ENCODE data around the gene ZDHHC16. TPM values are rescaled to one million over a fixed set of nuclear protein-coding genes. Genes with fewer than 3 reads are reported as not detected.
A peak's percentile ranks its signal among the peaks of the same experiment; 100 is the strongest.

ZDHHC16 gene
- total and polyA plus RNA-seq, 2 donors from 2014 or later = 35.9 to 48.9 TPM

- no peak for TF ChIP-seq CTCF (IDR thresholded peaks at IDR 0.05; ENCODE audit: borderline replicate concordance, extremely low read depth, insufficient read depth)
- DNase-seq (no peak), FAIRE-seq (no peak)
- Histone ChIP-seq H3K27ac (ENCODE audit: low read depth in 2 of 2, low read length in 2 of 2) (no peak overlapping the region), H3K27me3 (ENCODE audit: control insufficient read depth, insufficient read depth, low read length) (no peaks in the 10 kb centered on the region), H3K9me3 (ENCODE audit: control insufficient read depth in 2 of 3, insufficient read depth in 1 of 3, low read length in 3 of 3) (no peaks in the 10 kb centered on the region), H3K4me3 (ENCODE audit: low read length in 3 of 3) (no peak overlapping the region), H3K9ac (ENCODE audit: low read length in 3 of 3) (no peak overlapping the region), H3K36me3 (ENCODE audit: control insufficient read depth in 2 of 3, insufficient read depth in 3 of 3, low read length in 3 of 3) (peaks cover 20 to 50% (median 45%) of the 10 kb centered on the region in 3 donors), H3K4me1 (ENCODE audit: control insufficient read depth in 2 of 3, insufficient read depth in 2 of 3, low read depth in 1 of 3, low read length in 3 of 3) (peaks cover 0 to 13% (median 0%) of the 10 kb centered on the region in 3 donors)
- intact Hi-C loops (cut with DNase I) = no loop called here
Measured at GRCh38 chr10:97459933-97460332, 14.0 kb downstream of the ZDHHC16 start.

- no peak overlapping the region for H3K27ac ChIP-seq (ENCODE audit: low read depth in 2 of 2, low read length in 2 of 2)
- H3K27me3 ChIP-seq (ENCODE audit: control insufficient read depth, insufficient read depth, low read length) = no peaks in the 10 kb centered on the region
- no peak overlapping the region for H3K9ac ChIP-seq (ENCODE audit: low read length in 3 of 3)
- no peak overlapping the region for H3K4me3 ChIP-seq (ENCODE audit: low read length in 3 of 3)
- peaks cover 23 to 62% (median 55%) of the 10 kb centered on the region in 3 donors for H3K36me3 ChIP-seq (ENCODE audit: control insufficient read depth in 2 of 3, insufficient read depth in 3 of 3, low read length in 3 of 3)
- intact Hi-C loops (cut with DNase I) = no loop called here
- H3K4me1 ChIP-seq (ENCODE audit: control insufficient read depth in 2 of 3, insufficient read depth in 2 of 3, low read depth in 1 of 3, low read length in 3 of 3) = peaks cover 0 to 11% (median 0%) of the 10 kb centered on the region in 3 donors
- DNase-seq (no peak), FAIRE-seq (no peak)
- no peaks in the 10 kb centered on the region for H3K9me3 ChIP-seq (ENCODE audit: control insufficient read depth in 2 of 3, insufficient read depth in 1 of 3, low read length in 3 of 3)
- TF ChIP-seq CTCF (IDR thresholded peaks at IDR 0.05; ENCODE audit: borderline replicate concordance, extremely low read depth, insufficient read depth) = no peak
Measured at GRCh38 chr10:97462309-97462708, 16.3 kb downstream of the ZDHHC16 start.

- peak; percentile 93 for TF ChIP-seq CTCF (IDR thresholded peaks at IDR 0.05; ENCODE audit: borderline replicate concordance, extremely low read depth, insufficient read depth)
- peak in 3 of 5 donors; percentile 57 to 73 (median 70) for DNase-seq
- FAIRE-seq = no peak
- Histone ChIP-seq H3K27ac (ENCODE audit: low read depth in 2 of 2, low read length in 2 of 2) (no peak overlapping the region), H3K27me3 (ENCODE audit: control insufficient read depth, insufficient read depth, low read length) (no peaks in the 10 kb centered on the region), H3K36me3 (ENCODE audit: control insufficient read depth in 2 of 3, insufficient read depth in 3 of 3, low read length in 3 of 3) (peaks cover 22 to 67% (median 54%) of the 10 kb centered on the region in 3 donors), H3K4me1 (ENCODE audit: control insufficient read depth in 2 of 3, insufficient read depth in 2 of 3, low read depth in 1 of 3, low read length in 3 of 3) (peaks cover 0 to 11% (median 0%) of the 10 kb centered on the region in 3 donors), H3K9me3 (ENCODE audit: control insufficient read depth in 2 of 3, insufficient read depth in 1 of 3, low read length in 3 of 3) (no peaks in the 10 kb centered on the region), H3K9ac (ENCODE audit: low read length in 3 of 3) (peak overlapping the region in 1 of 3 donors; percentile 16), H3K4me3 (ENCODE audit: low read length in 3 of 3) (no peak overlapping the region)
- intact Hi-C loops (cut with DNase I) = no loop called here
Measured at GRCh38 chr10:97463363-97464132, 17.6 kb downstream of the ZDHHC16 start.
